MM.1S (cell line): ENCODE measurements around the gene KRTAP6-3.

ENCODE experiments used
- CTCF ChIP-seq: fragments of 300-600 bp; sonication (generic); IDR thresholded peaks from 2 replicates; pipeline ENCODE4 v1.5.1; 2016; ENCODE audit warnings: antibody characterized with exemption, low read length, mixed read lengths
- EZH2phosphoT487 ChIP-seq: fragments of 300-600 bp; sonication (generic); IDR thresholded peaks from 2 replicates; pipeline ENCODE4 v1.6.1; 2018; ENCODE audit warnings: antibody characterized with exemption, low read length

GRCh38 chr21:30555095-30555494, 37.1 kb upstream of the KRTAP6-3 start:
- no peak for TF ChIP-seq CTCF
- TF ChIP-seq EZH2phosphoT487 = no peak
